Neural crest cell (in vitro differentiated cells): ENCODE results near the gene TTBK1. TPM values are rescaled to one million over a fixed set of nuclear protein-coding genes. Genes with fewer than 3 reads are reported as not detected.

ENCODE experiments used
- DNase-seq: peaks from one replicate; pipeline ENCODE4 v3.0.0; 2021; ENCODE audit warnings: low read depth, mixed read lengths, low spot score
- H3K27ac Mint-ChIP-seq: one replicate; pipeline ENCODE4 v1.8.0; 2021; ENCODE audit warnings: mild to moderate bottlenecking, mixed read lengths; ENCODE audit not compliant: unreplicated experiment
- H3K27me3 Mint-ChIP-seq: 2 replicates; pipeline ENCODE4 v1.8.0; 2021; ENCODE audit warnings: low read depth, mild to moderate bottlenecking, mixed read lengths
- H3K36me3 Mint-ChIP-seq: 2 replicates; pipeline ENCODE4 v1.8.0; 2021; ENCODE audit warnings: low read depth, mild to moderate bottlenecking, mixed read lengths
- H3K4me1 Mint-ChIP-seq: 2 replicates; pipeline ENCODE4 v1.8.0; 2021; ENCODE audit warnings: mixed read lengths
- H3K4me3 Mint-ChIP-seq: one replicate; pipeline ENCODE4 v1.8.0; 2021; ENCODE audit warnings: mild to moderate bottlenecking, mixed read lengths
- H3K9me3 Mint-ChIP-seq: 2 replicates; pipeline ENCODE4 v1.8.0; 2021; ENCODE audit warnings: mixed read lengths
- CTCF ChIP-seq: fragments of 200-600 bp; sonication (generic); conservative IDR thresholded peaks from 2 replicates; pipeline ENCODE4 v1.5.0; 2021; ENCODE audit warnings: antibody characterized with exemption, mild to moderate bottlenecking
- total RNA-seq: library from RNA; stranded (reverse); gene quantifications from 2 replicates; pipeline ENCODE4 v1.2.1, GENCODE V29; 2021

TTBK1 gene
- total RNA-seq, 1 donor from 2014 or later: 5.4 TPM

GRCh38 chr6:43264599-43265145 is 21.4 kb downstream of the TTBK1 start:
- H3K4me3 Mint-ChIP-seq: no peak overlapping the region
- DNase-seq: no peak
- H3K4me1 Mint-ChIP-seq: peaks cover 11% of the 10 kb centered on the region
- no peak overlapping the region for H3K27ac Mint-ChIP-seq
- no peaks in the 10 kb centered on the region for H3K36me3 Mint-ChIP-seq
- peaks cover 16% of the 10 kb centered on the region for H3K27me3 Mint-ChIP-seq
- TF ChIP-seq CTCF: no peak
- H3K9me3 Mint-ChIP-seq: no peaks in the 10 kb centered on the region

GRCh38 chr6:43265564-43265963 is 22.3 kb downstream of the TTBK1 start:
- Mint-ChIP-seq H3K4me3 (no peak overlapping the region), H3K4me1 (peaks cover 11% of the 10 kb centered on the region), H3K27ac (no peak overlapping the region), H3K27me3 (peaks cover 22% of the 10 kb centered on the region), H3K9me3 (no peaks in the 10 kb centered on the region), H3K36me3 (no peaks in the 10 kb centered on the region)
- TF ChIP-seq CTCF: no peak
- DNase-seq: no peak

- no peak overlapping the region for H3K4me3 Mint-ChIP-seq
- peaks cover 11% of the 10 kb centered on the region for H3K4me1 Mint-ChIP-seq
- H3K27ac Mint-ChIP-seq: no peak overlapping the region
- no peaks in the 10 kb centered on the region for H3K9me3 Mint-ChIP-seq
- DNase-seq: no peak
- no peak for TF ChIP-seq CTCF
- peaks cover 40% of the 10 kb centered on the region for H3K27me3 Mint-ChIP-seq
- no peaks in the 10 kb centered on the region for H3K36me3 Mint-ChIP-seq
Observed at GRCh38 chr6:43267619-43268354, 24.5 kb downstream of the TTBK1 start.

GRCh38 chr6:43268355-43268700 is 25.0 kb downstream of the TTBK1 start:
- Mint-ChIP-seq H3K27me3 (peaks cover 45% of the 10 kb centered on the region), H3K27ac (no peak overlapping the region), H3K4me1 (peaks cover 11% of the 10 kb centered on the region), H3K9me3 (no peaks in the 10 kb centered on the region), H3K4me3 (no peak overlapping the region), H3K36me3 (no peaks in the 10 kb centered on the region)
- no peak for DNase-seq
- no peak for TF ChIP-seq CTCF

GRCh38 chr6:43268782-43269272 is 25.5 kb downstream of the TTBK1 start:
- H3K36me3 Mint-ChIP-seq: no peaks in the 10 kb centered on the region
- H3K27me3 Mint-ChIP-seq: peaks cover 49% of the 10 kb centered on the region
- H3K4me3 Mint-ChIP-seq: no peak overlapping the region
- DNase-seq: no peak
- TF ChIP-seq CTCF: no peak
- H3K27ac Mint-ChIP-seq: no peak overlapping the region
- H3K9me3 Mint-ChIP-seq: no peaks in the 10 kb centered on the region
- peaks cover 11% of the 10 kb centered on the region for H3K4me1 Mint-ChIP-seq
